ENCODE data around the gene TERT.
"Not testable (repeated sequence)": the region's sequence is repeated elsewhere in the genome, so short reads cannot be mapped to it uniquely, and the experiment has no call there.

TERT gene

DNA sequence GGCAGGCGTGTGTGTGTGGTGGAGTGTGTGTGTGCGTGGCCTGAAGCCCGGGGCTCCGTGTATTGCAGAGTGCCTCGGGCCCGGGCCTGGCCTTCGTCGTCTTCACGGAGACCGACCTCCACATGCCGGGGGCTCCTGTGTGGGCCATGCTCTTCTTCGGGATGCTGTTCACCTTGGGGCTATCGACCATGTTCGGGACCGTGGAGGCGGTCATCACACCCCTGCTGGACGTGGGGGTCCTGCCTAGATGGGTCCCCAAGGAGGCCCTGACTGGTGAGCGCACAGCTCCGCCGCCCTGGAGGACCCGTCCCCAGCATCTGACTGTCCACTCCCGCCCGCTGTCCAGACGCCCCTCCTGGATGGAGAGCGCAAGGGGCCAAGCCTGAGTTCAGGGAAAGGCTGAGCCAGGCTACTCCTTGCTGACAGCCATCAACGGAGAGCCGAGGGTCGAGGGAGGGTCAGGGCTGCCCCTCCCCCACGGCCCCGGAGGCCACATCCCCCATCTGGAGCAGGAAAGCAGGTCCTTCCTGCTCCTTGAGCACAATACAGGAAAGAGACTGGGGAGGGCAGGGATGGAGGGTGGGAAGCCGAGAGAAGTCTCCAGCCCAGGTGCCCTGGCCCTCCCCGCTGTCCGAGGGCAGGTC, 51.3 kb downstream of the TERT start:
- no peak for DNase-seq (ENCODE audit: extremely low read depth in 1 of 2, low read depth in 1 of 2)

DNA sequence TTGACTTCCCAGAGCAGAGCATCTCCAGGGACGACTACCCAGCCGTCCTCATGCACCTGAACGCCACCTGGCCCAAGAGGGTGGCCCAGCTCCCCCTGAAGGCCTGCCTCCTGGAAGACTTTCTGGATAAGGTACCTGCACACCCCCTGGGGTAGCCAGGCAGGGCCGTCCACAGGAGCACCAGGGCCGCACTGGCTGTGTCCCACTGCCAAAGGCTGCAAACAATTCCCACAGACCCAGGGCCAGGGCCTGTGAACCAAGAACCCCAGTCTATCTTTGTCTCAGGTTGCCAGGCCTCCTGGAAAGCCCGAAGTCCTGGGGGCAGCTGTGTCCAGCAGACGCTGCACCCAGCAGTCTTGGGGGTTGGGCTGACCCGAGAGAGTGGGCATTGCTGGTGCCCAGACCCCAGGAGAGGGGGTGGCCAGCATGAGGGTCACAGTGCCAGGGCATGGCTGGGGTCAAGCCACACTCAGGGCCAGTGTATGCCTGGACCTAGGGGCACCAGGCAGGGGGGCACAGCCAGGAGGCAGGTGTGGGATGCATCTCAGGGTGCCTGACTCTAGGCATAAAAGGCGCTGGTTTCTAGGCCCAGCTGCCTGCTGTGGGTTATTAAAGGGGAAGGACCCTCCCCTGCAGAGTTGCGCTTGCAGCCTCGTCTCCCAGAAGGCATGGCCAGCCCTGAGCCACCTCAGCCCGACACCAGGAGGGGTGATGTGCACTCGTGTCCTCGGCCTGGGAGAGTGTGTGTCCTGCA, 52.0 kb downstream of the TERT start:
- DNase-seq (ENCODE audit: extremely low read depth in 1 of 2, low read depth in 1 of 2) = no peak

DNA sequence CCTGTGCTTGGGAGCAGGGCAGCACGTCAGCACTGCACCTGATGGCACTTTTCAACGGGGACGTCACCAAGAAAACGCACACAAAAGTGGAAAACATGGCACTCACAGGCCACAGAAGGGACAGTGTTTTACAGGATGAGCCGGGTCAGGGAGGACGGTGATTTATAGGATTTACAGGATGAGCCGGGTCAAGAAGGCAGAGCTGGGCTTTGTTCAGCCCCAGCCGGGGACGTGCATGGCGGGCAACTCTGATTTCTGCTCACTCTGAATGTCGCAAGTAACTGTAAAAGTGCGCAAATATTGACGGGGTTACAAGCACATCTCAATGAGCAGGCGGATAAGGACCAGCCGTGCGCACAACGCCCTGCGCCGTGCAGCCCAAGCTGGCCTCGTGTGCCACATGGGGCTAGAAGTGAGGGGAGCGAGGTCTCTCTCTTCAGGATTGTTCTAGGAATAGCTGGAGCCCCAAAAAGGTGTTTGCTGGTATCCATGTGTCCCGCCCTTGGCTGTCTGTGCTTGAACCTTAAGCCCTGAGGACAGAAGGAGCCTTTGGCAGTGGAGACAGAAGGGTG, 53.3 kb downstream of the TERT start:
- no peak for DNase-seq (ENCODE audit: extremely low read depth in 1 of 2, low read depth in 1 of 2)

DNA sequence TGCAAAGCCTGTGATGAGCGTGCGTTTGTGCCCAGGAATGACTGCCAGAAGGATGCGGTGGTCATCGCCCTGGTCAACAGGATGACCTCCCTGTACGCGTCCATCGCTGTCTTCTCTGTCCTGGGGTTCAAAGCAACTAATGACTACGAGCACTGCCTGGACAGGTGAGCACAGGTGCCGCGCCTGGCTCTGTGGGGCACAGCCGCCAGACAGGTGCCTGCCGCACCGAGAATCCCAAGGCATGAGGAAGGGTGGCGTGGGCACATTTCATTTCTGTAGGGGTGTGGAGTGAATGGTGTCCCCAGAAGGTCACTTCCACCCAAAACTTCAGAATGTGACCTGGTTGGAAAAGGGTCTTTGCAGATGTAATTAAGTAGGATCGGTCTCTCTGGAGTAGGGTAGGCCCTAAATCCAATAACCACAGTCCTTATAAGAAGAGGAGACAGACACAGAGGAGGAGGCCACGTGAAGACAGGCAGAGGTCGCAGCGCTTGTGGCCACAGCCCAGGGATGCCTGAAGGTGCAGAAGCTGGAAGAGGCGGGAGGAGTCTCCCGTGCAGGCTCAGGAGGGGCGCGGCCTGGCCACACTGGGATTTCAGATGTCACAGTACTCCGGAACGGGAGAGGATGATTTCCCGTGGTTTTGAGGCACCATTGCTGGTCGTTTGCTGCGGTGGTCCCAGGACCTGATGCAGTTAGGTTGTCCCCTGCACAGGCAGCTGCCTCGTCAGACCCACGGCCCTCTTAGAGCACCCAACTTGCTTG, 54.2 kb downstream of the TERT start:
- no peak for DNase-seq (ENCODE audit: extremely low read depth in 1 of 2, low read depth in 1 of 2)

DNA sequence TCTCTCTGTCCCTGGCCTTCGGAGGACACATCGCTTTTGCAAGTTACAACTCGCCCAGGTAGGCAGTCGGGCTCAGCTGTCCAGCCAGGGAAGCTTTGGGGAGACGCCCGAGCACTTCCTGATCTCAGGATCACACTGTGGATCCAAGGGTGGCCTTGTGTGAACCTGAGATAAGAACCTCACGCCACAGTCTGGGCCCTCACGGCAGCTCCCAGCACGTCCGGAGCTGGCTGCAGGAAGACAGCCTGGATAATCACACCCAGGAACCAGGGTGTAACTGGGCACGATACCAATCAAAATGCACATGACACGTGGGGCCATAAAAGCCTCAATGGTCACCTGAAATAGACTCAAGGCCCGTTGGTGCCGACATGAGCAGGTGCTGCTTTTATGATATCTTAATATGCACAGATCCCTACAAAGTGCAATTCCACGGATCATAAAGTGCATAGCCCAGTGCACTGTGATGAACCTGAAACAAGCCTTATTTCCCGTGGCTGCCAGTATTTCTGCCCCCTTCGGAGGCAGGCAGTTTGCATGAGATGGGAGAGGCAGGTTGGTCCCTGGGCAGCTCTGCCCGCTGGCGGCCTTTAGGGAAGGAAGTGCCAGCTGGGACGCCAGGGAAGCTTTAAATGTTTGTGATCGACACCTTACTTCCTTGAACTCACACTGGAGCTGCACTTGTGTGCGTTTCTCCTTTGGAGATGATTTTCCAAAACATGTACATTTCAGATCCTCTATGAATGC, 55.2 kb downstream of the TERT start:
- no peak for DNase-seq (ENCODE audit: extremely low read depth in 1 of 2, low read depth in 1 of 2)

DNA sequence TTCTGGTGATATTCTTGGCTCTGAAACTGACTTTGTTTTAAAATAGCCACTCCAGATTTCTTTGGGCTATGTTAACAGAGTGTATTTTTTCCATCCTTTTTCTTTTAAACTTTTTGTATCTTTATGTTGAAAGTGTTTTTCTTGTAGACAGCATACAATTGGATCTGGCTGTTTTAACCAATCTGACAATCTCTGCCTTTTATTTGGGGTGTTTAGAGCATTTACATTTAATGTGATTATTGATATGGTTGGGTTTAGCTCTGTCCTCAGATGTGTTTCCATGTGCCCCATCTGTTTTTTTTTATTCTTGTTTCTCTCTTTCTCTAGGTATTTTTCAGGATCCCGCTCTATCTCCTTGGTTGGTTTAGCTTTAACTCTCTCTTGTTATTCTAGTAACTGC, 59.0 kb downstream of the TERT start:
- no peak for DNase-seq (ENCODE audit: extremely low read depth in 1 of 2, low read depth in 1 of 2)

DNA sequence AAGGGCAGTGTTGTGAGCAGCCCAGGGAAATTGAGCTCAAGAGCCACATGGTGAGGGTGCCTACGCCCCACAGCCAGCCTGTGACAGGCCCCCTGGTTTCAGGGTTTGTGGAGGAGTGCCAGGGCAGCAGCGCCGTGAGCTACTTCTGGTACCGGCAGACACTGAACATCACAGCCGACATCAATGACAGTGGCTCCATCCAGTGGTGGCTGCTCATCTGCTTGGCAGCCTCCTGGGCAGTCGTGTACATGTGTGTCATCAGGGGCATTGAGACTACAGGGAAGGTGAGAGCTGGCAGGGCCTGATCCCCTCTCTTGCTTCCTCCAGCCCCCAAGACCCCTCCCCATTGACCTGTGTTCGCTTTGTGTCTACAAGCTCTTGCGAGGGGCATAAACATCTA, 59.5 kb downstream of the TERT start:
- DNase-seq (ENCODE audit: extremely low read depth in 1 of 2, low read depth in 1 of 2) = no peak

DNA sequence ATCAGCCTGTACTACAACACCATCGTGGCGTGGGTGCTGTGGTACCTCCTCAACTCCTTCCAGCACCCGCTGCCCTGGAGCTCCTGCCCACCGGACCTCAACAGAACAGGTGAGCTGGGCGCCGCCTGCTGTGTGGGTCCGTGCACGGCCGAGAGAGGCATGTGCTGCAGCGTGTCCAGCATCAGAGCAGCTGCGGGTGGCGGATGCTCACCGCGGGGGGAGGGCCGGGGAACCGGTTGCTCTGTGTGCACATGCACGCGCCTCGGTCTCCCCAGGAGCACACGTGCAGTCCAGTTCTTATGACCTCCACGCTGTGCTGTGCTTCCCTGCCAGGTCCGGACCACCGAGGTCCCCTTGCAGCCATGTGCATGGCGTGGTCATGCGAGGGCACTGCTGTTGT, 62.1 kb downstream of the TERT start:
- no peak for DNase-seq (ENCODE audit: extremely low read depth in 1 of 2, low read depth in 1 of 2)

DNA sequence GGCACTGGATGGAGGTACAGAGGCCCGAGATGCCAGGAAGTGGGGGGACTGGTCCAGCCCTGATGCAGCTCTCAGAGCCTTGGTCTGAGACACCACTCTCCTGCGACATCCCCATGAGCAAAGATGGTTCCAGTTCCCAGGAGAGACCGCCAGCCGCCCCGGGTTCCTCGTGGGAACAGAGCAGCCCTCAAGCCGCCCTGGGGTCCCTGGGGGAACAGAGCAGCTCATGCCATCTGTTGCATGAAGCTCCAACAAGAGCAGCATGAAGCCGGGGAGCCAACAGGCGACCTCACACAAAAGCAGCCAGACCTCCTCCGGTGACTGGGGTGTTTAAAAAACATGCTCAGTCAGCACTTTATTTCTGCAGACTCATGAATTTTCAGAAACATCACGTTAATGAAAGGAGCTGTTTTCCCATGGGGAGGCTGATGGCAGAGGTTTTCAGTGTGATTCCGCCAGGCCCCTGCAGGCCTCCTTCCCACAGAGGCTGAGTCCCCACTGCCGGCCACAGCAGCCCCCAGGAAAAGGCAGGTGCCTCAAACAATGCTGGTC, 63.4 kb downstream of the TERT start:
- no peak for DNase-seq (ENCODE audit: extremely low read depth in 1 of 2, low read depth in 1 of 2)

DNA sequence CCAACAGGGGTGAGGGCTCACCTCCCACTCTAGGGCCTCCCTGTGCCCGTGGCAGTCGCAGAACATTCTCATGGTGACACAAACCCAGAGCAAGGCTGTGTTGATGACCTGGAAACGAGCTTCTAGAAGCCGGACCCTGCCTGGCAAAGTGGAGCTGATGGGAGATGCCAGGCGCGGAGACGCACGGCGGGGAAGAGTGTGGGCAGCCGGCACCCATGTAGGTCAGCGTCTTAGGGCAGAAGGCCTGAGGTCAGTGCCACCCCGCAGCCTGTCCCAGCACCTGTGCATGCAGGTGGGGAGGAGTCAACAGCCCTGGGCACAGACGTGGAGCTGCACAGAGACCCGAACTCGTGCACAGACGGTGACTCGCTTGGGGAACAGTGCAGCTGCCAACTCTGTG, 64.3 kb downstream of the TERT start:
- no peak for DNase-seq (ENCODE audit: extremely low read depth in 1 of 2, low read depth in 1 of 2)

DNA sequence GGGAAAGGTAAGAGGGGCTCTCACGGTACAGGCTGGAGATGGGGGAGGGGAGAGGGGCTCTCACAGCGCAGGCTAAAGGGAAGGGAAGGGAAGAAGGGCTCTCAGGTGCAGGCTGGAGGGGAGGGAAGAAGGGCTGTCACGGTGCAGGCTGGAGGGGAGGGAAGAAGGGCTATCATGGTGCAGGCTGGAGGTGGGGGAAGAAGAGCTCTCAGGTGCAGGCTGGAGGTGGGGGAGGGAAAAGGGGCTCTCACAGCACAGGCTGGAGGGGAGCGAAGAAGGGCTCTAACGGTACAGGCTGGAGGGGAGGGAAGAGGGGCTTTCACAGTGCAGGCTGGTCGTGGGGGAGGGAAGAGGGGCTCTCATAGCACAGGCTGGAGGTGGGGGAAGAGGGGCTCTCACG, 65.0 kb downstream of the TERT start:
- DNase-seq (ENCODE audit: extremely low read depth in 1 of 2, low read depth in 1 of 2) = no peak

DNA sequence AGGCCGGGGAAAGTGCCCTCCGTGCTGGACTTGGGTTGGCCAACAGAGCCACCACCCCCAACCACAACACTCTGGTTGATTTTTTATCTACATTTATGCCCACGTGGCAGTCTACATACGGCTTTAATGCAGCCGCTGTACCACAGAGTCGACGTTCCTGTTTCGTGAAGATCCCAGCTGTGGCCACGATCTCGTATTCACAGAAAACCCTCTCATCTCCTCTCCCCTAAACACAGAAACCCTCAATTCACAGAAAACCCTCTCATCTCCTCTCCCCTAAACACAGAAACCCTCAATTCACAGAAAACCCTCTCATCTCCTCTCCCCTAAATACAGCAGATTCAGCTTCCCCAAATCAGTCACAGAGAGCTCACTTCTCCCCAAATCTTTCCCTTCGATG, 65.8 kb downstream of the TERT start:
- DNase-seq (ENCODE audit: extremely low read depth in 1 of 2, low read depth in 1 of 2) = not testable (repeated sequence)

DNA sequence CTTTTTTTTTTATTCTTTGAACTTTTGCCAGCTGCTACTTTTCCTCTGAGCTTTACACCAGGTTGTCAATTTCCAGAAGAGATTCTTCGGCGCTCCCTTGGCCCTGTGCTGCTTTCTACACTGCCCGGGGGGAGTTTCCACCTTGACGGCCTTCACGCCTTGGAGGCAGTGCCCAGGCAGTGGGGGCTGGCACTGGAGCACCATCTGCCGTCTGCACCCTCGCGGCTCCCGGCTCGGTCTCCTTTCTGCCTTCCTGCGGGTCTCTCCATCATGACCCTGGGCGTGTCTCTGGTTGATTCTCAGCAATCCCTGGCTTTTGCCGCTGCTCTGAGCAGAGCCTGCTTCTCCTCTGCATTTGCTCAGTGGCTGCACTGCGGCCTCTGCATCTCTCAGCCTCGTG, 66.7 kb downstream of the TERT start:
- no peak for DNase-seq (ENCODE audit: extremely low read depth in 1 of 2, low read depth in 1 of 2)

DNA sequence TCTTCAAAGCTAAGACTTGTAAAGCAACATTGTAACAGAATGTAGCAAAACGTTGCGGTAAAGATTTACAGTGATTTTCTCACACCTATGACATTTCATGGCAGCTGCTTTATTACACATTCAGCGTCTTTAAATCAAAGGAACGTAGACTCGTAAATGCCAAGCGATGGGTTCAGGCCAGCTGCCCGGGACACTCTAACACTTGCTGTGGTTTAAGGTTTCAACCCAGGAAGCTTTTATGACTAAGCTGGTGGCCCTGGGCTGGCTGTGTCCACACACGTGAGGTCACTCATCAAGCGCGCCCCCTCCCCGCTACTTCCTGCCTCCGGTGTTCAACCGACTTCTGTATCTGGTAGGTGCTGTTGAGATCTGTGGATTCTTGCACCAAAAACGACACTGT, 67.2 kb downstream of the TERT start:
- DNase-seq (ENCODE audit: extremely low read depth in 1 of 2, low read depth in 1 of 2) = no peak

DNA sequence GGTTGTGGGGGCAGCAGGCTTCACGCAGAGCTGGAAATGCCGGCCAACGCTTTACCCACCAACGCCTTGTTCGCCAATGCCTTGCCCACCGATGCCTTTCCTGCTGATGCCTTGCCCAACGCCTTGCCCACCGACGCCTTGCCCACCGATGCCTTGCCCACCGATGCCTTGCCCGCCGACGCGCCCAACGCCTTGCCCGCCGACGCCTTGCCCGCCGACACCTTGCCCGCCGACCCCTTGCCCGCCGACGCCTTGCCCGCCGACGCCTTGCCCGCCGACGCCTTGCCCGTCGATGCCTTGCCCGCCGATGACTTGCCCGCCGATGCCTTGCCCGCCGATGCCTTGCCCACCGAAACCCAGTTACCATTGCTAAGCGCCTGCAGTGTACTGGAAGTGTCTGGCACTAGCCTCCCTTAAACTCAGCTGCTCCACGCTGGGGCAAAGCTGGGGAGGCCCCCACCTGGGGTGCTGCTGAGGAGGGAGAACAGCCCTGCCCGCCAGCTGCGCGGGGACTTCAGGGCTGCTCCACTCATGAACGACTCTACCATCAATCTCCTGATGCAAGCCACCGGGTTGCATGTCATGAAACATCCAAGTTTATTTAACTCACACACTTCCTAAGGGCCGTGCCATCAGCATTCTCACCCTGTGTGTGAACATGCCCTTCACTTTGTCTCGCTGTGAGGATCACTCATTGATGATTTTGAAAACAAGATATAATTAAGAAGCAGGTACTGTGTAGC, 67.9 kb downstream of the TERT start:
- DNase-seq (ENCODE audit: extremely low read depth in 1 of 2, low read depth in 1 of 2) = no peak

DNA sequence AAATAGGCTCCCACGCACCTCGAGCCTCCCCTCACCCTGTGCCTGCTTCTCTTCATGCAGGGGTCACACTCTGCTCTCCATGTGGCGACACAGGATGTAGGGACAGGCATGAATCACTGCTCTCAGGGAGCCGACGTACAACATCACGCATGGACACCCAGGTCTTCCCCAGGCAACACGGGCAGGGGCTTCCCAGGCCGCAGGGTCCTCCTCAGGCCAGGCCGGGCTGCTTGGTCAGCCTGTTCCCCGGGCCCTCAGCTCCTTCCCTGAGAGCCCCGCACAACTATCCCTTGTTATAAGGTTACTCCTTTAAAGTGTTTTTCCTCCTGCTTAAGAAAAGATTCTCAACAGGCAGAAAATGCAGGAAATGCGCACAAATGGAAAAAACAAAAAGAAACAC, 68.6 kb downstream of the TERT start:
- no peak for DNase-seq (ENCODE audit: extremely low read depth in 1 of 2, low read depth in 1 of 2)

DNA sequence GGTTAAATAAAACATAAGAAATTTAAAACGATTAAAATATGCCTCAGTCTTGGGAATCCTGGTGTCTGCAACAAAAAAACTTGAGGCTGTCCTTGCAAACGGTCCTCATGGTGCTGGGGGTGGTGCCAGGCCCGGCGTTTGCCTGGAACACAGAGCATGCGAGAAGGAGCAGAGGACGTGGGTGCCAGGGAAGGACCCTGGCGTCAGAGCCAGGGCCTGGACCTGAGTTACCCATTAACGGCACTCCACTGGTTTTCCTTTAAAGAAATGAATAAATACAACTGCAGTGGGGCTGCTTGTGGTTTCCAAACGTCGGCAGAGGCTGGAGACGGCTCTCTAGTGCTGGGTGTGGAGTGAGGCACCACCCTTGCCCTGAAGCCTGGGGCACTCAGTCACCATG, 69.8 kb downstream of the TERT start, which contains the start of gene SLC6A18:
TSS of gene SLC6A18 (plus strand) at position 301 of the 400 bp plus-strand sequence. CDS start at position 398, 97 bp downstream.
- DNase-seq (ENCODE audit: extremely low read depth in 1 of 2, low read depth in 1 of 2) = no peak

DNA sequence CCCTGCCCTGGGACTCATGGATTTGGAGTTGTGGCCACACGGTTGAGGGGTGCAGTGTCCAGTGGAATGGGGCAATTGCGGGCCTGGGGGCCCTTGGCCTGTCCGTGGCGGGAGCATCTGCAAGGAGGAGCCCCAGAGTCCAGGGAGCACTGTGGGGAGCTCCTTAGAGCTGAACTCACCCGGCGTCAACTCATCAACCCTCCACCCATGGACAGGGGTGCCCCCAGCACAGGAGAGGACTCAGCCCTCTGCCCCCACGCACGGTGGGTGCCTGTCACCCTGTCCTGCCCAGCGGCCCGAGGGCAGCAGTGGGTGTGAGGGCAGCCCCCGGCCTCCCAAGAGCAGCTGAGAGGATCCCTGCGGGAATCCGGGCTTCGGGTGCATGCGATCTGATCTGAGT, 70.2 kb downstream of the TERT start:
- no peak for DNase-seq (ENCODE audit: extremely low read depth in 1 of 2, low read depth in 1 of 2)

DNA sequence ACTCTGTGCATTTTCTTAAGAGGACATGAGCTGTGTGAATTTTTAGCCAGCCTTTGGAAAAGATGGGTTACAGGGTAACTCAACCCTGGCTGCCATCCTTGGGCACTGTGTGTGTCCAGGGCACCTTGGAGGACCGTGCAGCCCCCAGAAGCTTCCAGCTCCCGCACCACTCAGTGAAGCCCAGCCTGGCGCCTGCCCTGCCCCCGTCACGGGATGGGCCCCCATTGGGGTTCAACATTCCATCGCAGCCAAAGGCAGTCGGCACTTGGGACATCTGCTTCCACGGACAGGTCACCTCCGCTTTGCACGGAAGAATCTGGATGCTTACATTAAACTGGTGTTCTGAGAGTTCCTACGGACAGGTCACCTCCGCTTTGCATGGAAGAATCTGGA, 71.6 kb downstream of the TERT start:
- no peak for DNase-seq (ENCODE audit: extremely low read depth in 1 of 2, low read depth in 1 of 2)
